Thymus (tissue), 11 donors: ENCODE data around the gene SMPD3. TPM values are rescaled to one million over a fixed set of nuclear protein-coding genes. Genes with fewer than 3 reads are reported as not detected.

Source experiments
- DNase-seq, 9 donors: peaks; one replicate each; pipeline ENCODE4 v3.0.0-alpha.2; 2013; ENCODE audit warnings: low spot score in 9 of 9, low read depth in 6 of 9, missing footprints in 1 of 9
- H3K27ac ChIP-seq, 2 donors: one replicate each; pipeline ENCODE4 v1.5.1; 2013; ENCODE audit warnings: control low read depth in 1 of 2, low read depth in 1 of 2, low read length in 1 of 2, mild to moderate bottlenecking in 1 of 2, moderate library complexity in 1 of 2
- H3K27me3 ChIP-seq, 2 donors: one replicate each; pipeline ENCODE4 v1.5.1; 2013; ENCODE audit warnings: low read length in 1 of 2; ENCODE audit not compliant: control insufficient read depth in 2 of 2, insufficient read depth in 1 of 2
- H3K36me3 ChIP-seq, 2 donors: one replicate each; pipeline ENCODE4 v1.5.1; 2013; ENCODE audit warnings: low read length in 1 of 2, mild to moderate bottlenecking in 1 of 2, moderate library complexity in 1 of 2; ENCODE audit not compliant: control insufficient read depth in 2 of 2, insufficient read depth in 2 of 2
- H3K4me1 ChIP-seq, 2 donors: one replicate each; pipeline ENCODE4 v1.5.1; 2013; ENCODE audit warnings: low read length in 2 of 2; ENCODE audit not compliant: control insufficient read depth in 2 of 2, insufficient read depth in 2 of 2
- H3K4me3 ChIP-seq, 2 donors: one replicate each; pipeline ENCODE4 v1.5.1; 2013; ENCODE audit warnings: low read length in 2 of 2, control low read depth in 1 of 2, mild to moderate bottlenecking in 1 of 2
- H3K9me3 ChIP-seq, 2 donors: one replicate each; pipeline ENCODE4 v1.5.1; 2013; ENCODE audit warnings: low read length in 1 of 2, mild to moderate bottlenecking in 1 of 2; ENCODE audit not compliant: control insufficient read depth in 2 of 2, insufficient read depth in 1 of 2
- WGBS: extraction: QIAGEN DNeasy Blood & Tissue Kit; methylation state at CpG from one replicate; pipeline ENCODE4 v1.1.7; 2013; 5-methylcytosine and 5-hydroxymethylcytosine counted together
- polyA plus RNA-seq: library from polyadenylated mRNA; stranded (reverse); fragments of 200-250 nt; gene quantifications from one replicate; pipeline ENCODE4 v1.2.3, GENCODE V29; 2013
- total RNA-seq: library from RNA; stranded (reverse); fragments of 120-200 nt; gene quantifications from one replicate; pipeline ENCODE4 v1.2.4, GENCODE V29; 2013
- donor health status: healthy.

The SMPD3 gene
- total and polyA plus RNA-seq, 2 donors, result 21.8 to 120 TPM

GRCh38 chr16:68358951-68359350 is 89.4 kb downstream of the SMPD3 start:
- WGBS, result 95% methylated on average over 13 of the region's 13 CpGs
- no peak overlapping the region for H3K4me3 ChIP-seq
- no peaks in the 10 kb centered on the region for H3K9me3 ChIP-seq
- peaks cover 29 to 68% of the 10 kb centered on the region in 2 donors for H3K4me1 ChIP-seq
- H3K36me3 ChIP-seq, result peaks cover 65 to 96% of the 10 kb centered on the region in 2 donors
- peaks cover 0 to 2% of the 10 kb centered on the region in 2 donors for H3K27me3 ChIP-seq
- DNase-seq, result no peak
- H3K27ac ChIP-seq, result peak overlapping the region in 1 of 2 donors; percentile 38

- no peak for DNase-seq
- Histone ChIP-seq H3K4me3 (no peak overlapping the region), H3K4me1 (peaks cover 29 to 58% of the 10 kb centered on the region in 2 donors), H3K27me3 (peaks cover 0 to 2% of the 10 kb centered on the region in 2 donors), H3K9me3 (no peaks in the 10 kb centered on the region), H3K36me3 (peaks cover 65 to 96% of the 10 kb centered on the region in 2 donors), H3K27ac (peak overlapping the region in 1 of 2 donors; percentile 15)
- WGBS, result 95% methylated on average over 11 of the region's 11 CpGs
These were observed 90.4 kb downstream of the SMPD3 start for GRCh38 chr16:68357923-68358322.

- peaks cover 29 to 56% of the 10 kb centered on the region in 2 donors for H3K4me1 ChIP-seq
- 98% methylated on average over 9 of the region's 9 CpGs for WGBS
- no peak for DNase-seq
- H3K27ac ChIP-seq, result peak overlapping the region in 1 of 2 donors; percentile 85
- no peaks in the 10 kb centered on the region for H3K9me3 ChIP-seq
- H3K27me3 ChIP-seq, result peaks cover 0 to 2% of the 10 kb centered on the region in 2 donors
- H3K36me3 ChIP-seq, result peaks cover 63 to 96% of the 10 kb centered on the region in 2 donors
- H3K4me3 ChIP-seq, result no peak overlapping the region
These were observed 90.8 kb downstream of the SMPD3 start for GRCh38 chr16:68357521-68357922.

GRCh38 chr16:68356919-68357286 is 91.4 kb downstream of the SMPD3 start:
- peaks cover 0 to 2% of the 10 kb centered on the region in 2 donors for H3K27me3 ChIP-seq
- H3K4me3 ChIP-seq, result peak overlapping the region; percentile 32 to 49
- H3K36me3 ChIP-seq, result peaks cover 62 to 96% of the 10 kb centered on the region in 2 donors
- no peak for DNase-seq
- peaks cover 29 to 58% of the 10 kb centered on the region in 2 donors for H3K4me1 ChIP-seq
- 58% methylated on average over 5 of the region's 5 CpGs for WGBS
- peak overlapping the region in 1 of 2 donors; percentile 85 for H3K27ac ChIP-seq
- no peaks in the 10 kb centered on the region for H3K9me3 ChIP-seq

- Histone ChIP-seq H3K36me3 (peaks cover 62 to 96% of the 10 kb centered on the region in 2 donors), H3K27me3 (peaks cover 0 to 2% of the 10 kb centered on the region in 2 donors), H3K27ac (peak overlapping the region; percentile 46 to 85), H3K4me3 (peak overlapping the region; percentile 32 to 49), H3K4me1 (peaks cover 29 to 59% of the 10 kb centered on the region in 2 donors), H3K9me3 (no peaks in the 10 kb centered on the region)
- DNase-seq, result peak in 4 of 9 donors; percentile 83 to 93 (median 84)
- WGBS, result 5% methylated on average over 28 of the region's 28 CpGs
These were observed 91.9 kb downstream of the SMPD3 start for GRCh38 chr16:68356249-68356918.

- H3K27me3 ChIP-seq, result peaks cover 0 to 2% of the 10 kb centered on the region in 2 donors
- H3K36me3 ChIP-seq, result peaks cover 62 to 96% of the 10 kb centered on the region in 2 donors
- WGBS, result 54% methylated on average over 28 of the region's 28 CpGs
- peak in 1 of 9 donors; percentile 71 for DNase-seq
- H3K9me3 ChIP-seq, result no peaks in the 10 kb centered on the region
- H3K4me1 ChIP-seq, result peaks cover 29 to 57% of the 10 kb centered on the region in 2 donors
- H3K4me3 ChIP-seq, result peak overlapping the region; percentile 32 to 49
- H3K27ac ChIP-seq, result peak overlapping the region in 1 of 2 donors; percentile 85
These were observed 92.7 kb downstream of the SMPD3 start for GRCh38 chr16:68355447-68356248.

- H3K4me3 ChIP-seq, result no peak overlapping the region
- 97% methylated on average over 9 of the region's 9 CpGs for WGBS
- no peak for DNase-seq
- peaks cover 29 to 57% of the 10 kb centered on the region in 2 donors for H3K4me1 ChIP-seq
- no peaks in the 10 kb centered on the region for H3K9me3 ChIP-seq
- H3K27me3 ChIP-seq, result peaks cover 0 to 2% of the 10 kb centered on the region in 2 donors
- H3K36me3 ChIP-seq, result peaks cover 67 to 96% of the 10 kb centered on the region in 2 donors
- no peak overlapping the region for H3K27ac ChIP-seq
These were observed 93.5 kb downstream of the SMPD3 start for GRCh38 chr16:68354816-68355215.

- peaks cover 0 to 2% of the 10 kb centered on the region in 2 donors for H3K27me3 ChIP-seq
- H3K9me3 ChIP-seq, result no peaks in the 10 kb centered on the region
- 94% methylated on average over 13 of the region's 13 CpGs for WGBS
- H3K36me3 ChIP-seq, result peaks cover 74 to 96% of the 10 kb centered on the region in 2 donors
- no peak for DNase-seq
- H3K4me1 ChIP-seq, result peaks cover 29 to 53% of the 10 kb centered on the region in 2 donors
- H3K4me3 ChIP-seq, result no peak overlapping the region
- H3K27ac ChIP-seq, result no peak overlapping the region
These were observed 94.9 kb downstream of the SMPD3 start for GRCh38 chr16:68353366-68353765.

GRCh38 chr16:68351991-68352431 is 96.3 kb downstream of the SMPD3 start:
- H3K4me1 ChIP-seq, result peaks cover 25 to 54% of the 10 kb centered on the region in 2 donors
- no peak for DNase-seq
- no peak overlapping the region for H3K4me3 ChIP-seq
- WGBS, result 96% methylated on average over 11 of the region's 11 CpGs
- H3K36me3 ChIP-seq, result peaks cover 74 to 96% of the 10 kb centered on the region in 2 donors
- H3K27me3 ChIP-seq, result peaks cover 0 to 2% of the 10 kb centered on the region in 2 donors
- H3K27ac ChIP-seq, result no peak overlapping the region
- no peaks in the 10 kb centered on the region for H3K9me3 ChIP-seq
